Subcutaneous adipose tissue (tissue), 4 donors: ENCODE measurements around the gene USP13. TPM values are rescaled to one million over a fixed set of nuclear protein-coding genes. Genes with fewer than 3 reads are reported as not detected.

Experiments
- total RNA-seq, 4 donors: library from RNA; depleted of rRNA; stranded (reverse); fragments of >200 nt; gene quantifications; one replicate each; pipeline ENCODE4 v1.1.0, GENCODE V29; 2016
- TF ChIP-seq, protein P1 (sequence below): fragments of 450-650 bp; IDR thresholded peaks from one replicate; pipeline ENCODE4 v1.5.1; 2016; ENCODE audit warnings: low read depth, mild to moderate bottlenecking, control low read depth, antibody characterized with exemption, moderate library complexity

The USP13 gene
- total RNA-seq, 4 donors from 2014 or later, result 9.9 to 59.0 (median 15.5) TPM

DNA sequence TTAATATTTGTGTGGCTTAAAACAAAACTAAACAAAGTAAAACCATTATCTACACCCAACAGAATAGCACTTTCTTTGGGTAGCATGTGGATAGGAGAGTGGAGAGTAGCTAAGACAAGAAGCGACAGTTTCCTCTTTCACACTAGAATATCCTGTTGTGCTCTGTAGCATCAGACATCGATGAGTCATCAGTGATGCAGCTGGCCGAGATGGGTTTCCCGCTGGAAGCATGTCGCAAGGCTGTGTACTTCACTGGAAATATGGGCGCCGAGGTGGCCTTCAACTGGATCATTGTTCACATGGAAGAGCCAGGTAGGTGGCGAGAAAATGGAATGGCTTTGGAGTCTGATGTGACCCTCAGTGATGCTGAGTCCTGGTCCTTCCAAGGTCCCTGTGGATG, 108.1 kb downstream of the USP13 start:
- TF ChIP-seq, protein P1, sequence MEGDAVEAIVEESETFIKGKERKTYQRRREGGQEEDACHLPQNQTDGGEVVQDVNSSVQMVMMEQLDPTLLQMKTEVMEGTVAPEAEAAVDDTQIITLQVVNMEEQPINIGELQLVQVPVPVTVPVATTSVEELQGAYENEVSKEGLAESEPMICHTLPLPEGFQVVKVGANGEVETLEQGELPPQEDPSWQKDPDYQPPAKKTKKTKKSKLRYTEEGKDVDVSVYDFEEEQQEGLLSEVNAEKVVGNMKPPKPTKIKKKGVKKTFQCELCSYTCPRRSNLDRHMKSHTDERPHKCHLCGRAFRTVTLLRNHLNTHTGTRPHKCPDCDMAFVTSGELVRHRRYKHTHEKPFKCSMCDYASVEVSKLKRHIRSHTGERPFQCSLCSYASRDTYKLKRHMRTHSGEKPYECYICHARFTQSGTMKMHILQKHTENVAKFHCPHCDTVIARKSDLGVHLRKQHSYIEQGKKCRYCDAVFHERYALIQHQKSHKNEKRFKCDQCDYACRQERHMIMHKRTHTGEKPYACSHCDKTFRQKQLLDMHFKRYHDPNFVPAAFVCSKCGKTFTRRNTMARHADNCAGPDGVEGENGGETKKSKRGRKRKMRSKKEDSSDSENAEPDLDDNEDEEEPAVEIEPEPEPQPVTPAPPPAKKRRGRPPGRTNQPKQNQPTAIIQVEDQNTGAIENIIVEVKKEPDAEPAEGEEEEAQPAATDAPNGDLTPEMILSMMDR, result no peak

- TF ChIP-seq, protein P1, result no peak
Observed at GRCh38 chr3:179765396-179765795, 112.6 kb downstream of the USP13 start.

- TF ChIP-seq, protein P1, result no peak
Observed at GRCh38 chr3:179766416-179767133, 113.7 kb downstream of the USP13 start.

GRCh38 chr3:179768080-179768479, 115.2 kb downstream of the USP13 start:
- TF ChIP-seq, protein P1, result no peak

DNA sequence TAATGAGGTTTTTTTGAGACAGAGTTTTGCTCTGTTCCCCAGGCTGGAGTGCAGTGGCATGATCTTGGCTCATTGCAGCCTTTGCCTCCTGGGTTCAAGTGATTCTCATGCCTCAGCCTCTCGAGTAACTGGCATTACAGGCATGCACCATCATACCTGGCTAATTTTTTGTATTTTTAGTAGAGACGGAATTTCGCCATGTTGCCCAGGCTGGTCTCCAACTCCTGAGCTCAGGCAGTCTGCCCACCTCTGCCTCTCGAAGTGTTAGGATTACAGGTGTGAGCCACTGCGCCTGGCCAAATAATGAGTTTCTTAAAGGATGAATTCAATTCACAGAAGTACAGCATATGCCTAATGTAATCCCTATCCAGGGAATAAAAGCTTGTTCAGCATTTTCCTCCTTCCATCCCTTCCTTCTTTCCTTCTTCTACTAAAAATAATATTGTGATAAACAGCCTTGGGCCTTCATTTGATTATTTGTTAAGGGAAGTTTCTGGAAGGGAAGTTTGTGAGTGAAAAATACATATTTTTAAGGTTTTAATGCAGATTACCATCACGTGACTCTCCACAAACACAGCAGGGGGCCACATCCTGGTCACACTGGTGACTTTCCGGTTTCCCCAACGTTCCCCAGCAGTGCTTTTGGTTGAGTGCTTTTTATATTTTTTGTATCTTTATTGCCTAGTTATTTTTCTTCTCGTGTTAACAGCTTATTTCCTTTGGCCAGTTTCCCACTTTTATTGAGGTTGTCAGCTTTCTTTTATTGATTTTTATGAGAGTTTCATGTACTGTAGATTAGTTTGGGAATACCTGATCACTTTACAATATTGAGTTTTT, 116.8 kb downstream of the USP13 start:
- TF ChIP-seq, protein P1, result no peak

DNA sequence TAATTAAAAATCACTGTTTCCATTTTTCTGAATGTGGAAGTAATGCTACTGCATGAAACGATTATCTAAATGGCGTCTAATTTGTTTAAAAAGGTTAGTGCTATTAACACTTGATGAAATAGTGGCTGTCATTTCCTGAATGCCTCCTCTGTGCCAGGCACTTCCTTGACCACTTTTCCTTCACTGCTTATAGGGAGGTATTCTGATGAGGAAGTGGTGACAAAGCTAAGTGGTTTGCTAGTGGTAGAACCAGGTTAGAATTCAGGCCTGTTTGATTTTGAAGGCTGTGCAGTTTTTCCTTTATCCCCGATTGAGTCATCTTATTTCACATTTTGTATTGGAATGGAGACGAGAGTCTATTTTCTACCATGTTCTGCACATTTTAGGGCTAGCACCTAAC, 119.0 kb downstream of the USP13 start:
- TF ChIP-seq, protein P1, result no peak

GRCh38 chr3:179772297-179772696, 119.5 kb downstream of the USP13 start:
- TF ChIP-seq, protein P1, result no peak
